Peyer's patch (tissue), 4 donors: ENCODE data around the gene WFDC10B.

Experiments used
- POLR2A ChIP-seq, 2 donors: fragments of 450-650 bp; IDR thresholded peaks; one replicate each; pipeline ENCODE4 v1.5.1; 2017; ENCODE audit warnings: antibody characterized with exemption in 2 of 2, mild to moderate bottlenecking in 2 of 2, moderate library complexity in 2 of 2
- TF ChIP-seq, protein P1 (sequence below), 6 experiments: fragments of 450-650 bp in 4 of 6; fragments of 200-600 bp in 2 of 6; sonication (generic) in 1 of 6; IDR thresholded peaks; one replicate each; pipeline ENCODE4 v1.5.1; 2017 to 2019; ENCODE audit warnings: antibody characterized with exemption in 6 of 6, mild to moderate bottlenecking in 3 of 6, moderate library complexity in 1 of 6

DNA sequence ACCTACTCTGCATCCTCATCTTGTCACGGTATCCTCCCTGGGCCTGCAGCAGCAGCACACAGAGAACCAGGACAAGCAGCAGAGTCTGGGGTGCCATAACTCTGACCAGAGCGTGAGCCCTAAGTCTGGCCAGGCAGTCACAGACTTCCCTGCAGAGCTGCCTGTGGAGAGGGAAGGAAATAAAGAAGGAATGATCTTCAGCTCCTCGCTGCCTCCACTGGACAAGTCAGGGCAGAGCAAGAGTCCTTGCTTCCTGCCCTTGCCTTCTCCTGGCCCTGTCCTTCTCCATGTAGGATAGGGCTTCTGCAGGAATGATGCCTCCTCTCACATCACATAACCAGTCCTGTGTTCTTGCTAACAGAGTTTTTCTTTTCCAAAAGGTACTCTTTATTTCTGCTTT lies 18.9 kb downstream of the WFDC10B start:
- TF ChIP-seq, protein P1, sequence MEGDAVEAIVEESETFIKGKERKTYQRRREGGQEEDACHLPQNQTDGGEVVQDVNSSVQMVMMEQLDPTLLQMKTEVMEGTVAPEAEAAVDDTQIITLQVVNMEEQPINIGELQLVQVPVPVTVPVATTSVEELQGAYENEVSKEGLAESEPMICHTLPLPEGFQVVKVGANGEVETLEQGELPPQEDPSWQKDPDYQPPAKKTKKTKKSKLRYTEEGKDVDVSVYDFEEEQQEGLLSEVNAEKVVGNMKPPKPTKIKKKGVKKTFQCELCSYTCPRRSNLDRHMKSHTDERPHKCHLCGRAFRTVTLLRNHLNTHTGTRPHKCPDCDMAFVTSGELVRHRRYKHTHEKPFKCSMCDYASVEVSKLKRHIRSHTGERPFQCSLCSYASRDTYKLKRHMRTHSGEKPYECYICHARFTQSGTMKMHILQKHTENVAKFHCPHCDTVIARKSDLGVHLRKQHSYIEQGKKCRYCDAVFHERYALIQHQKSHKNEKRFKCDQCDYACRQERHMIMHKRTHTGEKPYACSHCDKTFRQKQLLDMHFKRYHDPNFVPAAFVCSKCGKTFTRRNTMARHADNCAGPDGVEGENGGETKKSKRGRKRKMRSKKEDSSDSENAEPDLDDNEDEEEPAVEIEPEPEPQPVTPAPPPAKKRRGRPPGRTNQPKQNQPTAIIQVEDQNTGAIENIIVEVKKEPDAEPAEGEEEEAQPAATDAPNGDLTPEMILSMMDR (IDR thresholded peaks at IDR 0.05), result no peak
- no peak for TF ChIP-seq POLR2A (IDR thresholded peaks at IDR 0.05)
